LNCaP clone FGC (cell line): ENCODE data around the gene FOXP1.

ENCODE experiments used
- DNase-seq: peaks from one replicate; pipeline ENCODE4 v3.0.0-alpha.2; 2011; ENCODE audit warnings: low read depth
- H3K4me3 ChIP-seq: 2 replicates; pipeline ENCODE4 v1.5.1; 2011; ENCODE audit warnings: mild to moderate bottlenecking, low read depth, low read length, control low read depth
- TF ChIP-seq, protein P1 (sequence below): IDR thresholded peaks from 2 replicates; pipeline ENCODE4 v1.5.1; 2012; ENCODE audit warnings: mild to moderate bottlenecking; ENCODE audit not compliant: control insufficient read depth, insufficient read depth; ENCODE audit errors: extremely low read depth

Gene FOXP1

DNA sequence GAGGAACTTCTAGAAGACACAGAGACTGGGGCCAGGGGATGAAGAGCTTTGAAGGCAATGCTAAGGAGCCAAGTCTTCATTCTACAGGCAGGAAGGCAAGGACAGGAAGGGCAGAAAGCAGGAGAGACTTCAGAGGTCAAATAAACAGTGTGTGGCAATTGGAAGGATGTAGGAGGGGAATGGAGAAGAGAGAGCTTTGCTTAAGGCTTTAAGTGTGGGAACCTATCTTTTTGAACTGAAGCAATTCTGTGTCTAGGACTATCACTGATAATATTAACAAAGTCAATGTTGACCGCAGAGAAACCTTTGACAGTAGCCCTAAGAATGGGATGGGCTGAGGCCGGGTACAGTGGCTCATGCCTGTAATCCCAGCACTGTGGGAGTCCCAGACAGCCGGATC lies 325.0 kb downstream of the FOXP1 start:
- TF ChIP-seq, protein P1, sequence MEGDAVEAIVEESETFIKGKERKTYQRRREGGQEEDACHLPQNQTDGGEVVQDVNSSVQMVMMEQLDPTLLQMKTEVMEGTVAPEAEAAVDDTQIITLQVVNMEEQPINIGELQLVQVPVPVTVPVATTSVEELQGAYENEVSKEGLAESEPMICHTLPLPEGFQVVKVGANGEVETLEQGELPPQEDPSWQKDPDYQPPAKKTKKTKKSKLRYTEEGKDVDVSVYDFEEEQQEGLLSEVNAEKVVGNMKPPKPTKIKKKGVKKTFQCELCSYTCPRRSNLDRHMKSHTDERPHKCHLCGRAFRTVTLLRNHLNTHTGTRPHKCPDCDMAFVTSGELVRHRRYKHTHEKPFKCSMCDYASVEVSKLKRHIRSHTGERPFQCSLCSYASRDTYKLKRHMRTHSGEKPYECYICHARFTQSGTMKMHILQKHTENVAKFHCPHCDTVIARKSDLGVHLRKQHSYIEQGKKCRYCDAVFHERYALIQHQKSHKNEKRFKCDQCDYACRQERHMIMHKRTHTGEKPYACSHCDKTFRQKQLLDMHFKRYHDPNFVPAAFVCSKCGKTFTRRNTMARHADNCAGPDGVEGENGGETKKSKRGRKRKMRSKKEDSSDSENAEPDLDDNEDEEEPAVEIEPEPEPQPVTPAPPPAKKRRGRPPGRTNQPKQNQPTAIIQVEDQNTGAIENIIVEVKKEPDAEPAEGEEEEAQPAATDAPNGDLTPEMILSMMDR = no peak
- DNase-seq = no peak
- H3K4me3 ChIP-seq = no peak overlapping the region

DNA sequence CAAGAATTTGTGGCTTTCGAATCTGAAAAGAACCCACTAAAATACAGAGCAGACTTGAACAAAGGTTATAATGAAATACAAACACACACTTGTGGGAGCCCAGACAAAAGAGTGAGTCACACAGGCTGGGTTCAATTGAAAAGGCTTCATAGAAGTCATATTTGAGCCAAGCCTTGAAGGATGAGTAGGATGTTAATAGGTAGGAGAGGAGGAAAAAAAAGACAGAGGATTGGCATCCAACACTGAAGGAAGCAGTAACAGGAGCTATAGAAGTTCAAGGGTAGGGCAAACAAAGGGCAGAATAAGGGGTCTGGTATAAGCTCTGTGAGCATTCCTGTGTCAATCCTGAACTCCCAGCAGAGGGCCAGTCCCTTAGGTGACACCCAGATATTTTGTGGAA lies 325.4 kb downstream of the FOXP1 start:
- H3K4me3 ChIP-seq = no peak overlapping the region
- TF ChIP-seq, protein P1 = no peak
- no peak for DNase-seq

DNA sequence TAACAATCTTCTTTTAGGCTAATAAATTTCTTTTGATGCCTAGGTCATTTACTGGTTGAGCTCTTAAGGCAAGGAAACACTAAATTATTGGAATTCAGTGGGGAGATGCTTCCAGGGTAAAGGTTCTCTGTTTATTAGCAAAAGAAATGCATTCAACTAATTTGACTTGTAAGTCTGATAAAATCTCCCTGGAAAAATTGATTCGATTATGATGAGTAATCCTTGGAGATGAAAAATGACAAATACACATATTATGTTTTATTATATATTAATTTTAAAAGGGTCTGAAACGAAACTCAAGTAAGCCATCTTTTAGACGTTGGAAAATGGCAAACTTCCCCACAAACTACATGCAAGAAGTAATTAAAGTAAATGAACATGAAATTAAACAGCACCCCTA lies 328.0 kb downstream of the FOXP1 start:
- TF ChIP-seq, protein P1 = no peak
- H3K4me3 ChIP-seq = no peak overlapping the region
- DNase-seq = no peak

DNA sequence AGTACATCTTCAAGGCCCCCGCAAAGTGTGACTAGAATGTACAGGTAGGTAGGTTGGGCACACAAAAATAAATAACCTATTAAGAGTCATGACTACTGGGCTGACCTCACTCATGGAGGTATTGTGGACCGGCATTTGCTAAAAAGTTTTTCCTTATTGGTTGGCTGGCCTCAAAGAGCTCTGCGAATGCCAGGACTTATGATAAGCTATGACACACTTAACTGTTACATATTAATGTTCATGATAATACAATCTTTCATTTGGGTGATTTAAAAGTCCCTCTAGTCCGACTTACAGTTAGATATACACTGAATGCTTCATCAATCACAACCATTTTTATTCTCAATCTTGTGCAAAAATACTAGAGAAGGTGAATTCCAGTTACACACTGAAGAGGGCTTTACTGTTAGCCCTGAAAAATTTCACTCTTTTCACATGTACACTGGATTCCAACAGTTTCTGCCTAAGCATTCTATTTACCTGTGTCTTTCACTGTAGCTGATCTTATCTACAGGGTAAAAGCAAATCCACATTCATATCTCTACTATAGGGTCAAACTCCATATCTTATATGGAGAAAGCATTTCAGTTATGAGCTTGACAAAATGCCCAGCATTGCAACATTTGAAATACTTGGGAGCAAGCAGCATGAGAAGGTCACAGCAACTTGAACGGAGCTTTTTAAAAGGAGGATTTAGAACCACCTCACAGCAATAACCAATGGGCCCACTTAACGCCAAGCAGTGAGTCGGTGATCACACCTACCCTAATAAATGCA lies 329.1 kb downstream of the FOXP1 start:
- no peak for DNase-seq
- TF ChIP-seq, protein P1 = no peak
- H3K4me3 ChIP-seq = no peak overlapping the region

DNA sequence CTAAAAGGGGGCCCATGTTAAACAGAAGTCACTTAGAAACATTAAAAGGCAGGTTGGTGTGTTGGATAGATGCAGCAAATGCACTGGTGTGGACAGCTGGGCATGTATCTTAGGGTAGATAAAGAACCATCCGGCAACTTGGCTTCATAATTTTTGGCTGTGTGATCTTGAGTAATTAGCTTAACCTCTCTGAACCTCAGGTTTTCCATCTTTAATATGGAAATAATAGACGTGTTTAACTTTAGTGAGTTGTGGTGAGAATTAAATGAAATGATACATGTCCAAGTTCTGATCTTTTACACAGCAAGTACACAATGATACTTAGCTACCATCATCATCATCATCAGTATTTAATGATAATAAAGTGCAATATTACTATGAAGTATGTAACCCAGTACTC lies 330.4 kb downstream of the FOXP1 start:
- DNase-seq = no peak
- H3K4me3 ChIP-seq = no peak overlapping the region
- TF ChIP-seq, protein P1 = no peak

DNA sequence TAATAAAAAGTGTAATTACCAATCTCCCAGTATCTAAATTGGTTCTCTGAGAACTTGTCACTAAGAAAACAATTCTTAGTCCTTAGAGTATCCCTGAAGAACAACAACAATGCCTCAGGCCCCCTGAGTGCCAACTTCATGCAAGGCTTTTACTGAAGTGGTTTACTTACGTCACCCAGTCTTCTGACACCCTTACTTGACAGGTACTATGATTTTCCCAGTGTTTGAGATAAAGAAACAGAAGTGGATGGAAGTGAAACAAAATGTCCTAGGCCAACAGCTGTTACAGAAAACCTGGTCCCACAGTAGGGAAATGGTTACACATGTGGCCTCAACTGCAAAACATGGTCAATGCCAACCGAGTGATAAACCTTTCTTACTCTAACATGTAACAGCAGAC lies 331.1 kb downstream of the FOXP1 start:
- TF ChIP-seq, protein P1 = no peak
- H3K4me3 ChIP-seq = no peak overlapping the region
- no peak for DNase-seq
